HEK293T (cell line): Measurements from ENCODE around the gene COL23A1.

Experiments
- CTCF ChIA-PET: fragments of 350-600 bp; formaldehyde crosslinking; extraction: SDS; loops from one replicate; lab custom pipeline; 2021; ENCODE audit warnings: antibody characterized with exemption, inconsistent platforms; lab: Yijun Ruan, JAX
- POLR2A ChIA-PET: fragments of 350-600 bp; formaldehyde crosslinking; extraction: SDS; loops from one replicate; lab custom pipeline; 2020; ENCODE audit warnings: antibody characterized with exemption, inconsistent platforms; lab: Yijun Ruan, JAX
- DNase-seq: peaks from one replicate; pipeline ENCODE4 v3.0.0; 2012; ENCODE audit warnings: mixed read lengths; ENCODE audit errors: extremely low spot score
- ARNT ChIP-seq: fragments of 450-650 bp; IDR thresholded peaks from 2 replicates; pipeline ENCODE4 v1.6.1; 2017; ENCODE audit warnings: mild to moderate bottlenecking
- BHLHE40 ChIP-seq: fragments of 450-650 bp; IDR thresholded peaks from 2 replicates; pipeline ENCODE4 v1.6.1; 2016; ENCODE audit warnings: mild to moderate bottlenecking, moderate library complexity, borderline replicate concordance
- CTBP1 ChIP-seq: fragments of 450-650 bp; IDR thresholded peaks from 2 replicates; pipeline ENCODE4 v1.6.1; 2016; ENCODE audit warnings: borderline replicate concordance
- ELF4 ChIP-seq: fragments of 450-650 bp; IDR thresholded peaks from 2 replicates; pipeline ENCODE4 v1.6.1; 2017; ENCODE audit warnings: antibody characterized with exemption
- FOXA1 ChIP-seq: fragments of 450-650 bp; IDR thresholded peaks from 2 replicates; pipeline ENCODE4 v1.6.1; 2016; ENCODE audit warnings: mild to moderate bottlenecking
- FOXK2 ChIP-seq: fragments of 450-650 bp; IDR thresholded peaks from 2 replicates; pipeline ENCODE4 v1.6.1; 2016; ENCODE audit warnings: mild to moderate bottlenecking
- FOXM1 ChIP-seq: fragments of 450-650 bp; IDR thresholded peaks from 2 replicates; pipeline ENCODE4 v1.6.1; 2017; ENCODE audit warnings: mild to moderate bottlenecking, borderline replicate concordance
- HDGF ChIP-seq: fragments of 450-650 bp; IDR thresholded peaks from 2 replicates; pipeline ENCODE4 v1.6.1; 2017; ENCODE audit warnings: antibody characterized with exemption, borderline replicate concordance
- L3MBTL2 ChIP-seq: fragments of 450-650 bp; conservative IDR thresholded peaks from 2 replicates; pipeline ENCODE4 v1.6.1; 2016; ENCODE audit warnings: mild to moderate bottlenecking
- LEF1 ChIP-seq: fragments of 450-650 bp; IDR thresholded peaks from 2 replicates; pipeline ENCODE4 v1.6.1; 2017; ENCODE audit warnings: mild to moderate bottlenecking, borderline replicate concordance
- NFRKB ChIP-seq: fragments of 450-650 bp; IDR thresholded peaks from 2 replicates; pipeline ENCODE4 v1.6.1; 2016; ENCODE audit warnings: mild to moderate bottlenecking, moderate library complexity
- SP1 ChIP-seq: fragments of 450-650 bp; IDR thresholded peaks from 2 replicates; pipeline ENCODE4 v1.6.1; 2017
- SUZ12 ChIP-seq: fragments of 450-650 bp; IDR thresholded peaks from 2 replicates; pipeline ENCODE4 v1.6.1; 2016; ENCODE audit warnings: mild to moderate bottlenecking
- TARDBP ChIP-seq: fragments of 450-650 bp; IDR thresholded peaks from 2 replicates; pipeline ENCODE4 v1.6.1; 2016
- ZNF384 ChIP-seq: fragments of 450-650 bp; IDR thresholded peaks from 2 replicates; pipeline ENCODE4 v1.6.1; 2016
- TF ChIP-seq, protein P1 (sequence below): fragments of 450-650 bp; IDR thresholded peaks from 2 replicates; pipeline ENCODE4 v1.6.1; 2016

COL23A1 gene

GRCh38 chr5:178341091-178341850, 248.9 kb downstream of the COL23A1 start:
- TF ChIP-seq SP1: no peak
- no peak for TF ChIP-seq FOXM1
- TF ChIP-seq, protein P1, sequence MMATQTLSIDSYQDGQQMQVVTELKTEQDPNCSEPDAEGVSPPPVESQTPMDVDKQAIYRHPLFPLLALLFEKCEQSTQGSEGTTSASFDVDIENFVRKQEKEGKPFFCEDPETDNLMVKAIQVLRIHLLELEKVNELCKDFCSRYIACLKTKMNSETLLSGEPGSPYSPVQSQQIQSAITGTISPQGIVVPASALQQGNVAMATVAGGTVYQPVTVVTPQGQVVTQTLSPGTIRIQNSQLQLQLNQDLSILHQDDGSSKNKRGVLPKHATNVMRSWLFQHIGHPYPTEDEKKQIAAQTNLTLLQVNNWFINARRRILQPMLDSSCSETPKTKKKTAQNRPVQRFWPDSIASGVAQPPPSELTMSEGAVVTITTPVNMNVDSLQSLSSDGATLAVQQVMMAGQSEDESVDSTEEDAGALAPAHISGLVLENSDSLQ: no peak
- TF ChIP-seq NFRKB: no peak
- TF ChIP-seq FOXK2: no peak
- TF ChIP-seq FOXA1: no peak
- no peak for TF ChIP-seq TARDBP
- TF ChIP-seq ARNT: no peak
- no peak for TF ChIP-seq ELF4
- no peak for TF ChIP-seq CTBP1
- TF ChIP-seq LEF1: no peak
- TF ChIP-seq BHLHE40: no peak
- TF ChIP-seq L3MBTL2: no peak
- no peak for TF ChIP-seq HDGF
- no peak for TF ChIP-seq ZNF384
- DNase-seq: no peak
- POLR2A ChIA-PET: no interaction called here
- CTCF ChIA-PET: no interaction called here

DNA sequence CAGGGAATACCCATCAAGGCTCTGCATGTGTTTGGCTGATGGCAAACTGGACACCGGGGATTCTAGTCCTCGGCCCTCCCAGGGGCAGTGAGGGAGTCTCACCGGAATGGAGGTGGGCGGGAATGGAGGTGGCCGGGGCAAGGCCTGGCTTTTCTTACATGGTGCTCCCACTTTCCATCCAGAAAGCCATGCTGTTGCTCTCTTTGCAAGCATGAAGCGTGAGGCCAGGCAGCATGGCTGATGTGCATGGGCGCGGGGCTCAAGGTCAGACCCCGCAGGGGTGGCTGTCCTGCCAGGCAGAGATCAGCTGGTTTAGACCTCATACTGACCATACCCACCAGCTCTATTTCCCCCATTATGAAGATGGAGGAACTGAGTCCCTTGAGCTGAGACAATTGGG, 249.6 kb downstream of the COL23A1 start:
- no peak for DNase-seq
- TF ChIP-seq SUZ12 (no peak), FOXA1 (no peak)
- POLR2A ChIA-PET: no interaction called here
- CTCF ChIA-PET: no interaction called here

- CTCF ChIA-PET: interaction anchor here (0.6 kb wide), 1 partner anchor 136 kb away, joined by 3 read pairs; the partner anchor contains the start of gene HNRNPAB
- POLR2A ChIA-PET: no interaction called here
- TF ChIP-seq, protein P1: no peak
- TF ChIP-seq SP1 (no peak), L3MBTL2 (no peak), LEF1 (no peak), NFRKB (no peak), FOXA1 (no peak), HDGF (no peak), FOXK2 (no peak)
- no peak for DNase-seq
Measured at GRCh38 chr5:178340187-178340586, 250.0 kb downstream of the COL23A1 start.

GRCh38 chr5:178339272-178339671, 250.9 kb downstream of the COL23A1 start:
- ChIA-PET CTCF (interaction anchor here (0.7 kb wide), 1 partner anchor 1945 kb away, joined by 3 read pairs; no protein-coding TSS in a partner anchor), POLR2A (no interaction called here)
- TF ChIP-seq, protein P1: no peak

GRCh38 chr5:178338750-178339144, 251.4 kb downstream of the COL23A1 start:
- DNase-seq: no peak
- POLR2A ChIA-PET: no interaction called here
- CTCF ChIA-PET: interaction anchor here (0.7 to 0.8 kb wide), 2 partner anchors 58 to 1945 kb away, joined by 3 read pairs; no protein-coding TSS in a partner anchor
- TF ChIP-seq TARDBP (no peak), SP1 (no peak), ELF4 (no peak), BHLHE40 (no peak), FOXK2 (no peak), ZNF384 (no peak), LEF1 (no peak), ARNT (no peak), FOXM1 (no peak), L3MBTL2 (no peak)
- TF ChIP-seq, protein P1: no peak

More at GRCh38 chr5:178339272-178339671, 250.9 kb downstream of the COL23A1 start:
- DNase-seq: no peak

GRCh38 chr5:178338126-178338749, 252.0 kb downstream of the COL23A1 start:
- TF ChIP-seq CTBP1 (no peak), HDGF (no peak), FOXA1 (no peak), SUZ12 (no peak), FOXM1 (no peak), FOXK2 (no peak), L3MBTL2 (no peak), BHLHE40 (no peak), TARDBP (no peak), SP1 (no peak), ELF4 (no peak), ZNF384 (no peak), LEF1 (no peak), NFRKB (no peak), ARNT (no peak)
- TF ChIP-seq, protein P1: no peak
- no peak for DNase-seq
- ChIA-PET CTCF (interaction anchor here (0.8 kb wide), 1 partner anchor 58 kb away, joined by 3 read pairs; no protein-coding TSS in a partner anchor), POLR2A (no interaction called here)
